Muscle of arm (tissue), 12 donors: Measurements from ENCODE around the gene UGT1A4. TPM values are rescaled to one million over a fixed set of nuclear protein-coding genes. Genes with fewer than 3 reads are reported as not detected.

Source experiments
- polyA plus RNA-seq, 12 donors: library from polyadenylated mRNA; unstranded; fragments of 120-200 nt; gene quantifications; one replicate each; pipeline ENCODE4 v1.2.1, GENCODE V29; 2013; ENCODE audit not compliant: insufficient read length in 12 of 12

UGT1A4 gene
- polyA plus RNA-seq, 12 donors, result not detected

Other genes starting within 250 kb of the UGT1A4 start
- 10 to 100 TPM in 11 of 12 donors, not detected in 1; 16.4 to 42.6 (median 26.4) TPM for gene USP40, start 152.0 kb upstream of the UGT1A4 start, polyA plus RNA-seq
- not detected for gene UGT1A8, start 101.1 kb upstream of the UGT1A4 start, polyA plus RNA-seq
- not detected for gene UGT1A10, start 82.3 kb upstream of the UGT1A4 start, polyA plus RNA-seq
- gene UGT1A9, start 46.8 kb upstream of the UGT1A4 start, polyA plus RNA-seq, result not detected
- gene UGT1A7, start 36.8 kb upstream of the UGT1A4 start, polyA plus RNA-seq, result not detected
- under 1 TPM in 2 of 12 donors, not detected in 10; 0.14 to 0.62 TPM for gene UGT1A6, start 25.8 kb upstream of the UGT1A4 start, polyA plus RNA-seq
- not detected for gene UGT1A5, start 5.8 kb upstream of the UGT1A4 start, polyA plus RNA-seq
- not detected for gene UGT1A3, start 10.3 kb downstream of the UGT1A4 start, polyA plus RNA-seq
- under 1 TPM in 4 of 12 donors, not detected in 8; 0.05 to 0.14 (median 0.06) TPM for gene UGT1A1, start 41.5 kb downstream of the UGT1A4 start, polyA plus RNA-seq
- gene MROH2A, start 59.6 kb downstream of the UGT1A4 start, polyA plus RNA-seq, result under 1 TPM in 3 of 12 donors, not detected in 9; 0.12 to 0.44 (median 0.21) TPM
- gene HJURP, start 135.8 kb downstream of the UGT1A4 start, polyA plus RNA-seq, result 10 to 100 TPM in 8 of 12 donors, 1 to 10 TPM in 3, not detected in 1; 6.2 to 31.1 (median 12.0) TPM
- under 1 TPM in 4 of 12 donors, not detected in 8; 0.11 to 0.30 (median 0.26) TPM for gene TRPM8, start 198.6 kb downstream of the UGT1A4 start, polyA plus RNA-seq